NCI-H146 (cell line): Measurements from ENCODE around the gene VWA2.

Source experiments
- DNase-seq: peaks from one replicate; lab custom pipeline; 2025; lab: John Stamatoyannopoulos, UW

VWA2 gene

DNA sequence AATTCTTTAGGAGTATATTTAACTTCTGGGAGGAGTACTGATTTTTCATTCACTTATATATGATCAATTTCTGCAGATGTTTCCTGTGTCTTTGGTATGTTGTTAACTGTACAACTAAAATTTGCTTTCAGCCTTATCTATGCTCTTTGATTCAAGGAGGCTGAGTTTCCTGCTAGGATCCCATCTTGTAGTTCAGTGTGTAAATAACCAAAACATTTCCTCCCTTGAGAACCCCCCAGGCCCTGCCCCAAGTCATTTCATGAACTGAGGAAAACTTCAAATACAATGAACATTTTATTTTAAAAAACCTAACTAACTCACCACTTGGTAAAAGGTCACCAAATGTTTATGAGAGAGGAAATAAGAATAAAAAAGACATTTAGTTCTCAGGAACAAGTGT is 55.5 kb downstream of the VWA2 start:
- no peak for DNase-seq

- DNase-seq = no peak
Measured at GRCh38 chr10:114295393-114295792, 56.3 kb downstream of the VWA2 start.

GRCh38 chr10:114297136-114297705 is 58.2 kb downstream of the VWA2 start:
- no peak for DNase-seq

- no peak for DNase-seq
Measured at GRCh38 chr10:114300036-114300645, 61.1 kb downstream of the VWA2 start.

- DNase-seq = no peak
Measured at GRCh38 chr10:114301177-114301576, 62.1 kb downstream of the VWA2 start.

- no peak for DNase-seq
Measured at GRCh38 chr10:114301951-114302710, 63.1 kb downstream of the VWA2 start.

GRCh38 chr10:114303556-114303955 is 64.5 kb downstream of the VWA2 start:
- DNase-seq = no peak

- DNase-seq = peak; percentile 87
Measured at GRCh38 chr10:114304017-114304570, 65.0 kb downstream of the VWA2 start.

GRCh38 chr10:114304571-114305421 is 65.7 kb downstream of the VWA2 start:
- peak; percentile 93 for DNase-seq

DNA sequence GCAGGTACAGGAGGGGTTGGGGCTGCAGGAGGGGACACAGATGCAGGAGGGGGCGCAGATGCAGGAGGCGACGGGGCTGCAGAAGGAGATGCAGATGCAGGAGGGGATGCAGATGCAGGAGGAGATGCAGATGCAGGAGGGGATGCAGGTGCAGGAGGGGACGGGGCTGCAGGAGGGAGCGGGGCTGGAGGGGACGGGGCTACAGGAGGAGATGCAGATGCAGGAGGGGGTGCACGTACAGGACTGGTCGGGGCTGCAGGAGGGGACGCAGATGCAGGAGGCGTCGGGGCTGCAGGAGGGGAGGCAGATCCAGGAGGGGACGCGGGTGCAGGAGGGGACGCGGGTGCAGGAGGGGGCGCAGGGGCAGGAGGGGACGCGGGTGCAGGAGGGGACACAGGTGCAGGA is 66.5 kb downstream of the VWA2 start:
- DNase-seq = no peak

GRCh38 chr10:114306116-114306973 is 67.3 kb downstream of the VWA2 start:
- no peak for DNase-seq

GRCh38 chr10:114307731-114308130 is 68.7 kb downstream of the VWA2 start:
- no peak for DNase-seq

DNA sequence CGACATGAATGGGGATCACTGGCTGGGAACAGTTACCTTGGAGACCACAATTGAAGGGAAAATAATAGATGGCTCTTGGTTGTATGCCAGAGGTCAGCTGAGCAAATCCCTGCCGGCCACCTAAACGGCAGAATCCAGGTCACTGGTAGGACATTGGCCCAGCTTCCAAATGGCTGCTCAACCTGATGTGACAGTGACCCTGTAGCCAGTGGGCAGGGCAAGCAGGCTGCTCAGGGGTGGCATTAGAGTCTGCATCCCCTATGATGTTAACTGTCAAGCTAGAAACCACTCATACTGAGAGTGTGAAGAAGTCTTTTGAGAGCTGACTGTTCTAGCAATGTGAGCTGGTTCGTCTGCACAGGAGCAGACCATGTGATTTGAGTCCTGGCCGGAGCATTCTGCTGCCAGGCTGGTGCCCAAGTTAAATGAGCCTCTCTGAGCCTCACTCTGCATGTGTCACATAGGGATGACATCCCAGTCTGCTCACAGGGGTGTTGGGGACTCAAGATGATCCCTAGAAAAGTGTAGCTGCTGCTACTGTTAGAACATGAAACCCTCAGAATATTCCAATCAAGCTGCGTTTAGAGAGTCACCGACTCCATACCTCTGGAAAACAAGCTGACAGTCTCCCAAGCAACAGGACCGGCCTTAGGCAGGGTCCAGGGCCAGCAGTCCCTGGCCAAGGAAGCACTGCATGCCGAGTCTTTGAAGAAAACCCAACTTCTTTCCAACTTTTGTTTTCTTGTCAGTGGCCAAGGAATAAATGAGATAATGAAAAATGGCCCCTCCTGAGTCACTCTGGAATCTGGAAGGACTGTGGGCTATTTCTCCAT is 69.7 kb downstream of the VWA2 start:
- peak; percentile 72 for DNase-seq

DNA sequence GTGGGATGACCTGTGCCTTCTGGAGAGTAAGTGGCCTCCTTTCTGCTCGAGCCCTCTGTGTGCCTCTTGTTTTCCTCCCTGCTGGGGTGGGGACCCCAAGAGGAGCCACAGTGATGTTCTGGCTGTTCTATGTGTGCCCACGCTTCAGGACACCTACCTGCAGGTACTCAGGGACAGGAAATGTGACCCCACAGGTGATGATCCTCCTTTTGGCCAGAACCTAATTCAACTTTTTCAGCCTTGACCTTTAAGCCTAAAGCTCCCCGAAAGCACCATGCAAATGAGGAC is 70.3 kb downstream of the VWA2 start:
- DNase-seq = no peak

GRCh38 chr10:114310346-114310745 is 71.3 kb downstream of the VWA2 start:
- no peak for DNase-seq

GRCh38 chr10:114311023-114311422 is 72.0 kb downstream of the VWA2 start:
- no peak for DNase-seq

- no peak for DNase-seq
Measured at GRCh38 chr10:114311496-114312209, 72.6 kb downstream of the VWA2 start.

- DNase-seq = no peak
Measured at GRCh38 chr10:114313139-114313538, 74.1 kb downstream of the VWA2 start.

DNA sequence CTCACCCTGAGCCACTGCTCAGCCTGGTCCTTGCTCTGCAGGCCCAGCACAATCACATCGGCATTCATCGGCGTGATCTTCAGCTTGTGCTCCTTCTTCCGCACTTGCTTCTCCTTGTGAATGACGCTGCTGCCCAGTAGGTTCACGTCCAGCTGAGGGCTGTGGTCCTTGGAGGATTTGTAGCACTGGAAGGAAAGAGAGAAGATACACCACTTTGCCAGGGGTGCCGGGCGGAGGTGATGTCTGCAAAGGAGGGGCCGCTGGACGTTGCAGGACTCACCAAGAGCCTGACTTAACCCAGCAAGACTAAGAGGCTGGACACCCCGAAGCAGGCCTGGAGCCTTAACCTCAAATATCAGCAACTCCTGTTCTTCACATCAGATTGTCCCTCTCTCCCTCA is 74.8 kb downstream of the VWA2 start:
- no peak for DNase-seq
